Endometrium (tissue), 2 donors: ENCODE results near the gene PRRG3.

Experiments
- FAIRE-seq: peaks from 2 replicates; lab custom pipeline; 2012; peaks lifted over from hg19 to GRCh38; lab: Jason Lieb, UNC
- donor health status: control.
- donor health status: control.

Gene PRRG3

DNA sequence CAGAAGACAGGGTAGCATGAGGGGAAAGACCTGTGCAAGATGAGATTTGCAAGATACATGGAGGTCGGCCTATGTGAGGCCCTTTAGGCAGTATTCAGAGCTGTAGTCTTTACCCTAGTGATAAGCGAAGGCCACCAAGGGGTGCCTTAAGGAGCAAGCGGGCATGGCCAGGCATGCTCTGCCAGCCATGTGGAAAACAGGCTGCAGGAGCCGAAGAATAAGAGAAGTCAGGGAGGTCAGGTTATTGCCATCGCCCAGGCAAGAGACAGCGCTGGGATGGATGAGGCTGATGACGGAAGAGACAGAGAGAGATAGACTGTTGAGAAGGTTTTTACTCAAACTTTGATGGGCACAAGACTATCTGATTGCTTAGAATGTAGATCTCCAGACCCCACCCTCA lies 13.6 kb downstream of the PRRG3 start:
- FAIRE-seq = no peak

DNA sequence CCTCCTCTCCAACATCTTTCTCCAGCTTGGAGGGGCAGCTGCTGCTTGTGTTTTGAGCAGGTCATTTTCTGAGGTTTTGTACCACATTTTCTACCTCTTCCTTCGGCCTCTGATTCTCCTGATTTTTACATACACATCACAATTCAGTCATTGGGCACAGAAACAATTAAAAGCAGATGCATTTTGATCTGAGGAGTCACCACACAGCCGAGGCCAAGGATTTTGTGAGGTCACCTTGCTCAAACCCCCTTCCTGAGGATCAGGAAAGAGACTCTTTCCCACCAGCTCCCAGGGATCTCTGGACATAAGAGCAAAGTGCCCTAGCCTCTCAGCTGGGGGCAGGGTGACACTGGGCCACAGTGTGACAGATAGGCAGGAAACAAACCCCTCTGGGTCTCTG lies 15.2 kb downstream of the PRRG3 start:
- FAIRE-seq = no peak

DNA sequence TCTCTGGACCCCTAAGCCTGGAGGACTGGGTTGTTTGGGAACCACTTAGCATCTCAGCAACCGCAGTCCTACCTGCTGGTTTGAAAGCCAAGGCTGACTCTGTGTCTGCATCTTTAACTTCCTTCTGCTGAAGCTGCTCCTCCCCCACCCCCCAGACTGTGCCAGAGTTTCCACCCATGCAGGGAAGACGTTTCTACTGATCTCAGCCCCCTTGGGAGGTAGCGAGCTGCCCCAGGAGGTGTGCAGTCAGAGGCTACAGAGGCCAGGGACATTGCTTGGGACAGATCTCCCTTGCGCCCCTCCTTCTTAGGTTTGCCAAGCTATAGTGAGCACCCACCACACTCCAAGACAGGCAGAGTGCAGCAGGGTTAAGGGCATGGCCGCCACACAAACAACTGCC lies 15.9 kb downstream of the PRRG3 start:
- FAIRE-seq = no peak

DNA sequence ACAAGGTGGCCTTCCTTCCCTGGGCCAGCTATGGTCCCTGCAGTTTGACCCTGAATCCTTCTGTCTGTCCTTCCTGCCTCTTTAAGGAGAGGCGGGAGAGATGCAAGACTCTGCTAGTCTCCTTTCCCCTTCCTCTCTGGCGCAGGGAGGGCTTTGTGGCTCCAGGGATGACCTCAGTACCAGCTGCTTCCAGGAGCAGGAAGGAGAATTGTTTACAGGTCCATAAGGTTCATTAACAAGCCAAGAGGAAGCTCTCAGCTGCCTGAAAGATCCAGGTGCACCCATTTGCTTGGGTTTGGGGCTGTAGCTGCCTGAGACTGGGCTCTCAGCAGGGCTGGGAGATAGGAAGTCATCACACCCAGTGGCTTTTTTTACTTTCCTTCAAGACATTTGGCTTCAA lies 16.5 kb downstream of the PRRG3 start:
- no peak for FAIRE-seq

DNA sequence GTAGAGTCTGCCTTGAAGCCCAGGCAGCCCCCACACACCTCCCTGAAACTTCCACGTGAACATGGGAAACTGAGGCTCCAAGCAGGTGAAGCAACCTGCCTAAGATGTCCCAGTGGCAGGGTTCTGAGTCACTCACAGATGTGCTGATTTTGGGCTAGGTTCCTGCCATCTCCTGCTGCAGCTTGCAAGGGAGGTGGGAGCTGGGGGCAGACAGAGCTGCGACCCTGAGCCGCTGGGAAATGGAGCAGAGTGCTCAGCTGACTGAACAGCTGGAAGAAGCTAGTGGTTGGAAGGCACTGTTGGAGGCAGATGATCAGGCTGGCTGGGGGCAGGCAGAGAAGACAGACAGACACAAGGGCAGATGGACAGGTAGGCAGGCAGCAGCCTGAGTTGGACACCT lies 17.0 kb downstream of the PRRG3 start:
- FAIRE-seq = no peak

DNA sequence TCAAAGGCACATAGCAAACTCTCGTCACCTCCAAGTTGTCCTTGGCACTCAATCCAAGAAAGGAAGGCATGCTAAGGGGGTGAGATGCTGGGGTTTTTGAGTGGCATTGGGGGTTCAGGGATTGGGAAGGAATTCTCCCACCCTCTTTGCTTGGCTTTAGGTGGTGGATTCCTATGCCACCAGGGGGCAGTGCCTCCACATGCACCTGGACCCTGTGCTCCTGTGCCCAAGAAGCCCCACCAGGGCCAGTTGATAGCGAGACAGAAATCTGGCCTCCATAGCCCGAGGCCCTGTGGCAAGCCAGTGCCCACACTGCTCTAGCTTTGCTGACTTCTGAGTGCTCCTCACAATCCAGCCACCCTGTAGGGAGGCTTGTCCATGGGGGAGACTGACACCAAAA lies 18.6 kb downstream of the PRRG3 start:
- FAIRE-seq = no peak

DNA sequence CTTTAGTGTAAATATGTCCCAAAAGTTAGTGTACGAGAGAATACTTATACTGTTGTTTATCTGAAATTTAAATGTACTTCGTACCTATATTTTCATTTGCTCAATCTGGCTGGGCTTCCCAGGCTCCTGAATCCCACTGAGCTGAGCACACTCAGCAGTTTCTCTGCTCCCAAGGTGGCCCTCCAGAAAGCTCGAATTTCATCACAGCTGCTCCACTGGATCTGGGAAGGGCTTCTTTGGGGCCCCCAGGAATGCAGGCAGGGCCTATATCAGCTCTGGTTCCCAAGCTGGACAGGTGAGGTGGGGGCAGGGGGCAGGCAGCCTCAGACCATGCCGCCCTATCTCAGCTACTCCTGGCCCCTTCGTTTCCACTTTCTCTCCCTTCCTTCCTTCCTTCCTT lies 19.1 kb downstream of the PRRG3 start:
- no peak for FAIRE-seq

DNA sequence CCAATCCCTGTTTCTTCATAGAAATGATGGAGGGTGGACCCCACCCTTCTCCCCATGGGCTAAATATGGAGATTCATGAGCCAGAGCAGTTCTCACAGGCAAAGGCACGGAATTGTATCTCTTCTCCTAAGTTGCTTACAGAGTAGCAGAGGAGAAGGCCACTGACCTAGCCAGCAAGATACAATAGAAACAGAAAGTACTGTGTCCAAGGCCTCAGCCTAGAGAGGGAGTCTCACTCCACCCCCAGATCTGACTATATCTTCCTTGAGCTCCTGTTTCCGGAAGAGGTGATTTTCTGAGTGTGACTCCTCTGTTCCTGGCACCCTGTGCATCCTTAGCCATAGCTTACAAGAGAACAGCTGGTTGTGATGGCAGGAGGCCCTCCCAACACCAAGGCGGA lies 20.5 kb downstream of the PRRG3 start, which contains the start of gene FATE1:
Gene FATE1 (plus strand): TSS at position 284 of the 400 bp plus-strand sequence. CDS start 85 bp downstream, at position 369.
- no peak for FAIRE-seq

DNA sequence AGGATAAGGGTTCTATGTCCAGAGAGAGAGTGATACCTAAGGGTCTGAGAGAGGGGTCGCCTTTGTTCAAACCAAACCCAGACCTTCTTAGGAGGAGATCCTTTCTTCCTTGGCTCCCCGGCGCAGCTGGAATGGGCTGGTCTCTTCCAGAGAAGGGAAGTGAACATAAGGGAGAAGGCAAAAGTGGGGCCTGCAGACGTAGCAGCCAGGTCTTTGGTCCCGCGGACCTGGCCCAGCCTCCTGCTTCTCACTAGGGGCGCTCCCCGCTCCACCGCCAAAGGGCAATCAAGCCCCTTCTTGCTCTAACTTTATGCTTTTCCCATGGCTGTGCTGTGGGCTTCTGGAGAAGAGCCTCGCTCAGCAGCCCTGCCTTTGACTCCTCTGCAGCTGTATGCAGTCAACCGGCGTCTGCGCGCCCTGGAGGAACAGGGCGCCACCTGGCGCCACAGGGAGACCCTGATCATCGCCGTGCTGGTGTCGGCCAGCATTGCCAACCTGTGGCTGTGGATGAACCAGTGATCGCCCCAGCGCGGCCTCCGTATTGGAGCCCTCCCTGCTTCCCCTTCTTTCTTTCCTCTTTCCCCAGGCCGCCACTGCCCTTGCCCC lies 27.1 kb downstream of the PRRG3 start:
- no peak for FAIRE-seq

DNA sequence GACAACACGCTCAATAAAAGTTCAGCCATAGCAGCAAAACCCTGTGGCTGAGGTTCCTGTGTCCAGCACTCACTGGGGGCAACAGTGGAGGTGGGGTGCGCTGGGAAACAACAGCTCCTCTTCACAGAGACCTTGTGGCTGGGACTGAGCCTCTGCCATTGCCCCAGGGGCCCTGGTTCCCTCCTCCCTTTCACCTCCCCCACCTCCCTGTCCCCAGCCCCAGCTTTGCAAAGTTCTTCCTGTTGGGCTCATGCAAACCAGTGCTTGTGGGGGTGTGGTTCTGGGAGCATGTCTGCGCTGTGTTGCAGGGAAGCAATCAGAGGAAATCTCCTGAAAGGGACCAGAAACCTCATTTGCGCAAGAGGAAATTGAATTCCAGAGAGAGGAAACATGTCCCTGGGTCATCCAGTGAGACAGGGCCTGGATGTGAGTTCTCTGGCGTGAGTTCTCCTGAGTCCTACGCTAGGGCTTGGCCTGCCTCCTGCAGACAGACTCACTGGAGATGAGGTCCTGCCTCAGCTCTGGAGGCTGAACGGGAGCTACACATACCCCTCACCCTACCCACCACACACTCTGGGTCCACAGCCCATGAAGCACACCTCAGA lies 28.0 kb downstream of the PRRG3 start:
- no peak for FAIRE-seq

DNA sequence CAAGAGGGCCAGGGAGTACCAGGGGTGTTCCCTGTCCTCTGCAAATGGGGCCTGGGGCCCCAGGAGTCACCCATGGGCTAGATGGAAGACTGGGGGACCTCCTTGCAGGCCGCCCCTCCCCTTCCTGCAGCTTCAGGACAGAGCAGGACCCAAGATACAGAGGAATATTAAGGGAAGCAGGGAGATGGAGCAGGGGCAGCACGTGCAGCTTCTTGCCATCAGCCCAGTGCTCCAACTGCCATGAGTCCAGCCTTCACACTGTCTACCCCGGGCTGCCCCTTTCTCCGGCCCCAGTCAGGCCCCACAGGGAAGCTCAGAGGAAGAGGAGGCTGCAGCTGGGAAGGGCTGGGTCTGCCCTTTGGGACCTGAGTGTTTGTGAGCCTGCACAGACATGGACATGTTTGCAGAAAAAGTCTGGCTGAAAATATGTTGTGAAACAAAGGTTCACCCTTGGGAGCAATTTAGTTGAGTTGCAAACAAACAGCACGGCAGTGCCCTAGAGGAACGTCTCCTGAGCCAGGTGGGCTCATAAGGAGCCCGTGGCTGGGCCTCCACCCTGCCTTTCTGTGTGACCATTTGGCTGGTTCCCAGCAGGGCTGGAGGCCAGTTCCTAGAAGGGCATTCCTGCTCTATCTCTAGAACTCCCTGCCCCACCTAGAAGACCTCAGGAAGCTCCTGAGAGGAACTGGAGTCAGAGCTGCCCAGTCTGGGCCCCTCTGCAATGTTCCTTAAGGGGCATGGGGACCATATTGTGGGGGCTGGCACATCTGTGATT lies 29.5 kb downstream of the PRRG3 start:
- no peak for FAIRE-seq

DNA sequence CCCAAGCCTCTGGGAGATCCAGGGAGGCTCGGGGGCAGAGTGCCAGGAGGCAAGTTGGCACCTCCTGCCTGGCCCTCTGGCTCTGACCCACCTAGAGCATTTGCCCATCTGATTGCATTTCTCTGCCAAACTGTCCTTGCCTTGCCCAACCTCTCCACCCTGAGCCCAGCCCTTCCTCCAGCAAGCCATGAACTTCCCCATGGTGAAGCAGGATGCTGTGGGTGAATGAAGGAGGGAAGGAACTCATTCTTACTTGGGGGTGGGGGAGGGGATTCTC lies 30.0 kb downstream of the PRRG3 start:
- no peak for FAIRE-seq

DNA sequence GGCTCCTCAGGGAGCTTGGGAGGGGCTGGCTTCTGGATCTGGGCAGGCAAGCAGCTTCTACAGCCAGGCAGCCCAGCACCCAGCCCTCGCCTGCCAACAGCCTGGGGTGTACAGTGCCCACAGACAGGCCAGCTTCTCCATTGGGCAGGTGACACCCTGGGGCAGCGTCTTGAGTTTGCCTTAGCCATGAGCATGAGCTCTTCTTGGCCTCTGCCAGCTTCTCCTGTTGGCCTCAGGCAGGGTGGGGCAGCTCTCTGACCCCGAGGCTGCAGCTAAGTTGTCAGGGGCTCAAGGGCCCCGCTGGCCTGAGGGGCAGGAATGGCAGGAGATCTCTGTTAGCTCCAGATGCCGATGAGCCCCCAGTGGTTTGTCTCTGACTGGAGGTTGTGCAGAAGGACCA lies 31.5 kb downstream of the PRRG3 start:
- no peak for FAIRE-seq

DNA sequence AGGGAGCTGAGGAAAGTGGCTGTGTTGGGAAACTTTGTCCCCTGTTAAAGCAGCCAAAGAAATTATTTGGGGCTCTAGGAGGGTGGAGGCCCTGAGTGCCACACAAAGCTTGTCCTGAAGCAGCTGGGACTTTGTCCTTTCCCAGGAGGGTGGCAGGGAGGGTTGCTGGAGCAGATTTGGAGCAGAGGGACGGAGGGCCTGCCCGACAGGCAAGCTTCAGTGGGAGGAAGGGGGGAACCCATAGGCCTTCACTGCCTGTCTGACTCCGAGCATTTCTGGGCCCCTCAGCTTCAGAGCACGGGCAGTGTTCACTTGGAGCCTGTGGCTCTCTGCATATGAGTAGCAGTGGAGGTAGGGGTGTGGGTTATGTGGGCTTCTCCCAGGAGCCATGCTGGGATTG lies 32.1 kb downstream of the PRRG3 start:
- no peak for FAIRE-seq

DNA sequence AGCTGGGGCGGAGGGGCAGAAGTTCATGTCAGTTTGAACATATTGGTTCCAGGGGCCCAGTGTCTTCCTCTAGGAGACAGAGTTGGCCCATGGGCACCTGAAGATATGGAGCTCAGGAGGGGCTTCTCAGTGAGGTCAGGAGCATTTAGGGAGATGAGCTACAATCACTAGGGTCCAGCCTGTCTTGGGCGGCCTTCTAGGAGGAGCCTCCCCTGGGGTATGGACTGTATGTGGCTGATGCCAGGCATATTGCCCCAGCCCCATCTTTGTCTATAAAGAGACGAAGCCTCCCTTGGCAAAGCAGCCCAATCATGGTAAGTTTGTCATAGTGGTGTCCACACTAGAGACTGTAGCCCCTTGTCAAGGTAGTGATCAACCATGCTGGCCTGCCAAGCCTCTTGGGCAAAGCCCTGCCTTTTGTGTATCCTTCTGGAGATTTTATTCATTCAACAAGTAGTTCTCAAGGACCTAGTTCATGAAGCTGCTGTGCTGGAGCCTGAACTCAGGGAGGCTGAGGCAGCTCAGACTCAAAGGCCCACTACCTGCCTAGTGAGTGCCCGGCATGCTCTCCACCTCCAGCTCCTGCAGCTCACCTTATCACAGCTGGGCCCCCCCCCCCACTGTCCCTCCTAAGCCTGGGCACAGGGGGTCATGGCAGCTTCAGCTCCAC lies 33.9 kb downstream of the PRRG3 start:
- no peak for FAIRE-seq

DNA sequence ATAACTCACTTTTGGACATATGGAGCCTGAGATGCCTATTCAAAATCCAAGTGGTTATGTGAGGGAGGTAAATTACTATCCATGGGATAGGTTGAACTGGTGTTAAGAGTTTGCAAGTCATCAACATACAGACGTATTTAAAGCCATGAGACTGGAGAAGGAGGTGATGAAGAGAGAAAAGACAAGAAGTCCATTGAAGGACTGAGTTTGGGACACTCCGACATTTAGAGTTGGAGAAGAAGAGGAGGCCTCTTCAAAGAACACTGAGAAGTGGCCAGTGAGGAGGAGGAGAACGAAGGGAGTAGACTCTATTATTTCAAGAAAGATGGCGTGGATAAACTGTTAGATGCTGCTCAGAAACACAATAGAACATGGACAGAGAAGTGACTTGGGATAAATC lies 39.2 kb downstream of the PRRG3 start, which contains the start of gene CNGA2:
Gene CNGA2 (plus strand): TSS at position 301 of the 400 bp plus-strand sequence. CDS start 3,738 bp downstream, outside the sequence.
- no peak for FAIRE-seq

DNA sequence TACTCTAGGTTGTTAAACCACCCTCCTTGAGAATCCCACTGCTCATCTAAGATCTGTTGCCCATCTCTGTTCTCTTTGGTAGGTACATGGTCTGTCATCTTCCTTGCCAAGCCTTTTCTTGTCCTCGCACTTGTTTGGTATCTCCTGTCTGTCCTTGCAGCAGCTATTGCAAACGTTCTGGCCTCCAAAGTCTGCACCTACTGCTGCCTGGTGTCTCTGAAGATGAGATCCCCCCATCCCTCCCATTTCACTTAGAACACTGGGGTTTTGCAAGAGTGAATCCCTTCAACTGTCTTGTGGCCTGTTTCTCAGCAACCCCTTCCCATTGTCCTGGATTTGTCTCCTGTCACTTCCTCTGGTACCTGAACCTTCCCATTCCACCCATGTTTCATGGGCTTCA lies 40.0 kb downstream of the PRRG3 start:
- FAIRE-seq = no peak

DNA sequence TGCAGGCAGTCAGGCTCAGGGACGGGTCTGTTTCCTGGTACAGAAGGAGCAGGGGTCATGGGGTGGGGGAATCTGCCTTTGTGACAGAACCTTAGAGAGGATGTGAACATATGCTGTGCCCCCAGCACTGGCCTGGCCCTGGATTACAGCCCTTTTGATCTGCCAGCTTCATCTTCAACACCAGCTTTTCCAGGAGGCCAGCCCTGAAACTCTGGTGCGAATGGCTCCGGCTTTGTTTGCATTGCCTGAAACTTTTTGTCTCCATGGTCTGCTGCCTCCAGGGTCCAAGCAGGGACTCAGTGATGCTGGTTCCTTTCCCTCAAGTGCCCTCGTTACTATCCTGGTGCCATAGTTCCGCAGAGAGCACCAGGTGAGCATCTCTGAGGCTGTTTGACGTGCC lies 41.4 kb downstream of the PRRG3 start:
- FAIRE-seq = no peak

DNA sequence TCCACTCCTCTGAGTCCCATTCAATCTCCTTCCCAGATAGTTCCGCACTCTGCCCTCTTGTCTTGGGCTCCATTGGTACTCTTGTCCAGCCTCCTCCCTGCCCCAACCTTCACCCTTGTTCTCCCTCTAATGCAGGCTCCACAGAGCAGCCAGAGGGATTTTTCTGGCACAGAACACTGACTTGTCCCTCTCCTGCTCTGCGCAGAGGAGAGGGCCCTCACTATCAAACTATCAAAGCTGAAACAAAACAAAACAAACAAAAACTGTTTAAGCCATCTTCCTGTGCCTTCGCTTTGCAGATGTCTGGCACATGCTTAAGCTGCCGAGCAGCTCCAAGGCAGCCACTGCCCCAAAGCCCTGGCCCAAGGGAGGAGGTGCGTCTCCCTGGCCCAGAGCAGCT lies 42.2 kb downstream of the PRRG3 start:
- no peak for FAIRE-seq

DNA sequence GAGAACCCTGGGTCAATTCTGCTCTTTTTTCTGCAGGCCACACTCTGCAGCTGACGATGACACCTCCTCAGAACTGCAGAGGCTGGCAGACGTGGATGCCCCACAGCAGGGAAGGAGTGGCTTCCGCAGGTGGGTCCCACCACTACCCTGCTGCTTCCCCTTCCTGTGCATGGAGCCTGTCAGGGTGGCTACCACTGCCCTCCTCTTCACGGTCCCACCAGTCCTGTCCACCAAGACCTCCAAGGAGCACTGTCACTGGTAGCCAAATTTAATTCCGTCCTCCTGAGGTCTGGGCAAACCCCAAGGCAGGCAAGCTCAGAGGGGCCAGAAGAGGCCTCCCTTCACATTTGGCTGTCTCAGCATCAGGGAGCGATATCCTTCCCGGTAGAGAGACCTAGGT lies 43.5 kb downstream of the PRRG3 start:
- FAIRE-seq = no peak

DNA sequence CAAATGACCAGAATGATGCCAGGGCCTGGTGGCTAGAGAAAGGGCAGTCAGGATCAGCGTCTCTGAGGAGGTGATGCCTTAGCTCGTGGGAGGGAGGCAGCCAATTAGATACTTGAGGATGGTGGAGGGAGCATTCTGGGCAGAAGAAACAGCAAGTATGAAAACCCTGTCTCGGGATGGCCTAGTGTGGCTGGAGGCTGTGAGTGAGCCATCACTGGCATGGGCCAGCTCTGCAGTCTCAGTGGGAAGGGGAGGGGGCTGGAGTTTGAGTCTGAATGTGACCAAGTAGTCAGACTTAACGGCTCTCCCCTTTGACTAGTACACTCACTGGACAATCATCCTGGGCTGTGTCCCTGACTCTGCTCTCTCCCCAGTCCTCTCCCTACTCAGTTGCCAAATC lies 46.3 kb downstream of the PRRG3 start:
- FAIRE-seq = no peak

DNA sequence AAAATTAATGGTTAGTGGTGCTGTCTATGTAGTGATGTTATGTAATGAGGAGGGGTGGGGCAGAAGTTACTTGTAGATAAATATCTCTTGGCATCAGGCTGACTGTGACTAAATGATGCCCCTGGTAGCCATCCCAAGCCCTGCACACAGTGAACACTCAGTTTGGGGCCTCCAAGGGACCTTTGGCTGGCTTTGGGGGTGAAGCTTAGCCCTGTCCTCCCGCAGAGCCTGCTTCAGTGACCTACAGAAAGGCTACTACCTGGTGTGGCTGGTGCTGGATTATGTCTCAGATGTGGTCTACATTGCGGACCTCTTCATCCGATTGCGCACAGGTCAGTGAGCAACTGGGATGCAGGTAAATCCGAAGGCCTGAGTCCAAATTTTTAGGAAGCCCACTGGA lies 47.1 kb downstream of the PRRG3 start:
- FAIRE-seq = no peak
